Left lung (tissue), 10 donors: ENCODE measurements around the gene CUTA. TPM values are rescaled to one million over a fixed set of nuclear protein-coding genes. Genes with fewer than 3 reads are reported as not detected.

Source experiments
- ATAC-seq: fragments of 200-7000 bp; cut with Tn5 transposase; one replicate; pipeline ENCODE4 v1.9.1; 2020; ENCODE audit warnings: moderate library complexity
- DNase-seq, 4 donors: peaks; one replicate each; pipeline ENCODE4 v3.0.0-alpha.2; 2013 to 2020
- H3K27ac ChIP-seq, 2 donors: fragments of 200-600 bp; sonication (generic) in 1 of 2; one replicate each; pipeline versions ENCODE4 v1.5.0 to v1.8.0; 2020 to 2021
- H3K27me3 ChIP-seq, 2 donors: fragments of 200-600 bp; sonication (generic) in 1 of 2; one replicate each; pipeline versions ENCODE4 v1.5.0 to v1.8.0; 2020 to 2021
- H3K36me3 ChIP-seq, 2 donors: fragments of 200-600 bp; sonication (generic) in 1 of 2; one replicate each; pipeline versions ENCODE4 v1.5.0 to v1.8.0; 2020 to 2021
- H3K4me1 ChIP-seq, 2 donors: fragments of 200-600 bp; one replicate each; pipeline ENCODE4 v1.8.0; 2021
- H3K4me3 ChIP-seq, 2 donors: fragments of 200-600 bp; sonication (generic) in 1 of 2; one replicate each; pipeline versions ENCODE4 v1.5.0 to v1.8.0; 2020 to 2021; ENCODE audit warnings: mild to moderate bottlenecking in 1 of 2
- H3K9me3 ChIP-seq, 2 donors: fragments of 200-600 bp; sonication (generic) in 1 of 2; one replicate each; pipeline versions ENCODE4 v1.5.0 to v1.8.0; 2020 to 2021
- intact Hi-C, 2 donors: fragments of 100-400 bp; cut with DNase I; formaldehyde crosslinking; loops; one replicate each; pipeline versions ENCODE4 v1.11.2 to v1.14.2; 2022
- polyA plus RNA-seq, 6 donors: library from polyadenylated mRNA; unstranded; fragments of 120-200 nt; gene quantifications; one replicate each; pipeline ENCODE4 v1.2.1, GENCODE V29; 2013; ENCODE audit not compliant: insufficient read length in 6 of 6
- total RNA-seq, 2 donors: library from RNA; stranded (reverse); fragmentation: NEBNext Ultra II Directional; extraction: Animal tissue kit (Norgen Biotek cat#: 25700); gene quantifications; one replicate each; pipeline ENCODE4 v1.2.1, GENCODE V29; 2021
- TF ChIP-seq, protein P1 (sequence below), 2 donors: fragments of 200-600 bp; sonication (generic) in 1 of 2; IDR thresholded peaks; one replicate each; pipeline versions ENCODE4 v1.5.0 to v1.8.0; 2021; ENCODE audit warnings: antibody characterized with exemption in 2 of 2
- donor health status: DM: no; HTN: yes; CAD: no.
- donor health status: DM: no; HTN: no; CAD: no.

The CUTA gene
- total and polyA plus RNA-seq, 8 donors = 144 to 189 (median 175) TPM

DNA sequence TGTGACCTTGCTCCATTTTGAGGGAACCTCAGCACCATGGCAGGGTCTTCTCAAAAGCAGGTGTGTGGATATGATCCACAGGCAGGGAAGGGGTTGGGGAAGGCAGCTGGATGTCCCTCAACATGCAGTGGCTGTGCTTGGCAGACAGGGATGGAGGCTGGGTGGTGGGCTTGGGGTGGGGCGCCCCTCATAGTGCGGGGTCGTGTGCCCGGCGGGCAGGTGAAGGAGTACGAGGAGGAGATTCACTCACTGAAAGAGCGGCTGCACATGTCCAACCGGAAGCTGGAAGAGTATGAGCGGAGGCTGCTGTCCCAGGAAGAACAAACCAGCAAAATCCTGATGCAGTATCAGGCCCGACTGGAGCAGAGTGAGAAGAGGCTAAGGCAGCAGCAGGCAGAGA lies 28.4 kb upstream of the CUTA start:
- Histone ChIP-seq H3K4me3 (no peak overlapping the region), H3K27ac (peak overlapping the region in 1 of 2 donors; percentile 69), H3K36me3 (peaks cover 0 to 48% of the 10 kb centered on the region in 2 donors), H3K9me3 (no peaks in the 10 kb centered on the region), H3K4me1 (peaks cover 0 to 41% of the 10 kb centered on the region in 2 donors), H3K27me3 (no peaks in the 10 kb centered on the region)
- intact Hi-C loops = no loop called here
- no peak for DNase-seq
- TF ChIP-seq, protein P1, sequence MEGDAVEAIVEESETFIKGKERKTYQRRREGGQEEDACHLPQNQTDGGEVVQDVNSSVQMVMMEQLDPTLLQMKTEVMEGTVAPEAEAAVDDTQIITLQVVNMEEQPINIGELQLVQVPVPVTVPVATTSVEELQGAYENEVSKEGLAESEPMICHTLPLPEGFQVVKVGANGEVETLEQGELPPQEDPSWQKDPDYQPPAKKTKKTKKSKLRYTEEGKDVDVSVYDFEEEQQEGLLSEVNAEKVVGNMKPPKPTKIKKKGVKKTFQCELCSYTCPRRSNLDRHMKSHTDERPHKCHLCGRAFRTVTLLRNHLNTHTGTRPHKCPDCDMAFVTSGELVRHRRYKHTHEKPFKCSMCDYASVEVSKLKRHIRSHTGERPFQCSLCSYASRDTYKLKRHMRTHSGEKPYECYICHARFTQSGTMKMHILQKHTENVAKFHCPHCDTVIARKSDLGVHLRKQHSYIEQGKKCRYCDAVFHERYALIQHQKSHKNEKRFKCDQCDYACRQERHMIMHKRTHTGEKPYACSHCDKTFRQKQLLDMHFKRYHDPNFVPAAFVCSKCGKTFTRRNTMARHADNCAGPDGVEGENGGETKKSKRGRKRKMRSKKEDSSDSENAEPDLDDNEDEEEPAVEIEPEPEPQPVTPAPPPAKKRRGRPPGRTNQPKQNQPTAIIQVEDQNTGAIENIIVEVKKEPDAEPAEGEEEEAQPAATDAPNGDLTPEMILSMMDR (IDR thresholded peaks at IDR 0.05) = no peak
- ATAC-seq = no peak

DNA sequence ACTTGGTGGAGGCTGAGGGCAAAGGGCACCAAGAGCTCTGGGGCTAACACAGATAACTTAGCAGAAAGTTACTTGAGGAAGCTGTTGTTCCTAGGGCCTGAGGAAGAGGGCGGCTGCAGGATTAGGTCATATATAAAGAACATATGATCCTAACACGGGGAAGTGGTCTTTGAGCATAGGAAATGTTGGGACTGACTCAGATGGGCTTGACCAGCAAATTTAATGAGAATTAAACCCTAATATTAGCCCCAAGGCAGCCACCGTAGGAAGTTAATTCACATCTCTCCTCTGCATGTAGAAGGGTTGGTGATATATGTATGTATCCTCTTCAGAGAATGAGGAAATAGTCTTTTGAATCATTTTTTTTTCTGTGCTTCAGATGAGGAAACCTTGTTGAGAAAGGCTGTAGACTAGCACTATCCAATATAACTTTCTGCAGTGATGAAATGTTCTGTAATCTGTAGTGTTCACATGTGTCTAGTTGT lies 27.3 kb upstream of the CUTA start:
- peak overlapping the region in 1 of 2 donors; percentile 69 for H3K27ac ChIP-seq
- no peaks in the 10 kb centered on the region for H3K9me3 ChIP-seq
- ATAC-seq (peak; percentile 10), DNase-seq (no peak)
- TF ChIP-seq, protein P1 (IDR thresholded peaks at IDR 0.05) = no peak
- H3K4me1 ChIP-seq = peaks cover 0 to 29% of the 10 kb centered on the region in 2 donors
- peaks cover 0 to 54% of the 10 kb centered on the region in 2 donors for H3K36me3 ChIP-seq
- intact Hi-C loops = no loop called here
- H3K4me3 ChIP-seq = no peak overlapping the region
- H3K27me3 ChIP-seq = no peaks in the 10 kb centered on the region

DNA sequence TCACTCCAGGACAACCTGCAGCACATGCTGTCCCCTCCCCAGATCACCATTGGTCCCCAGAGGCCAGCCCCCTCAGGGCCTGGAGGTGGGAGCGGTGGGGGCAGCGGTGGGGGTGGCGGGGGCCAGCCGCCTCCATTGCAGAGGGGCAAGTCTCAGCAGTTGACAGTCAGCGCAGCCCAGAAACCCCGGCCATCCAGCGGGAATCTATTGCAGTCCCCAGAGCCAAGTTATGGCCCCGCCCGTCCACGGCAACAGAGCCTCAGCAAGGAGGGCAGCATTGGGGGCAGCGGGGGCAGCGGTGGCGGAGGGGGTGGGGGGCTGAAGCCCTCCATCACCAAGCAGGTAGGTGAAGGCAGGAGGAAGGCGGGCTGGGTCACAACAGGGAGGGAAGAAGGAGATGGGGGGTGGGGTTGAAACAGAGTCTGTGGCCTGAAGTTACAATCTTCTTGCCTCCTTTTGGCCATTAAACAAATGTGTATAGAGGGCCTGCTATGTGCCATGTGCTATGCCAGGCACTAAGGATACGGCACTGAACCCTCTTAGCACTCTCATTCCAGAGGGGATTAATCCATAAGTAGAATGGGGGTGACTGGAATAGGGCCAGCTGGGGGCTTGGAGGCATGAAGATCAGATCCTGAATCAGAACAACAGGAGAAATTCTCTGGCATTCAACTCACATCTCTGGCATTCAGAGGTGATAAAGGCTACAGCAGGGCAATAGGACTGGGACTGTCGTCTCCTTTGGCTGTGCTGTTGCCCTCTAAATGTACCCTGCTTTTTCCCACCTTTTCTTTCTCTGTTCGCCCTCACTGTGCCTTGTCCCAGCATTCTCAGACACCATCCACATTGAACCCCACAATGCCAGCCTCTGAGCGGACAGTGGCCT lies 26.0 kb upstream of the CUTA start:
- H3K4me3 ChIP-seq = no peak overlapping the region
- H3K9me3 ChIP-seq = no peaks in the 10 kb centered on the region
- peaks cover 0 to 19% of the 10 kb centered on the region in 2 donors for H3K4me1 ChIP-seq
- peaks cover 0 to 63% of the 10 kb centered on the region in 2 donors for H3K36me3 ChIP-seq
- DNase-seq (no peak), ATAC-seq (no peak)
- no peak overlapping the region for H3K27ac ChIP-seq
- no peaks in the 10 kb centered on the region for H3K27me3 ChIP-seq
- TF ChIP-seq, protein P1 (IDR thresholded peaks at IDR 0.05) = no peak
- intact Hi-C loops = no loop called here

DNA sequence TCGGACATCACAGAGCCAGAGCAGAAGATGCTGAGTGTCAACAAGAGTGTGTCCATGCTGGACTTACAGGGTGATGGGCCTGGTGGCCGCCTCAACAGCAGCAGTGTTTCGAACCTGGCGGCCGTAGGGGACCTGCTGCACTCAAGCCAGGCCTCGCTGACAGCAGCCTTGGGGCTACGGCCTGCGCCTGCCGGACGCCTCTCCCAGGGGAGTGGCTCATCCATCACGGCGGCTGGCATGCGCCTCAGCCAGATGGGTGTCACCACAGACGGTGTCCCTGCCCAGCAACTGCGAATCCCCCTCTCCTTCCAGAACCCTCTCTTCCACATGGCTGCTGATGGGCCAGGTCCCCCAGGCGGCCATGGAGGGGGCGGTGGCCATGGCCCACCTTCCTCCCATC lies 25.1 kb upstream of the CUTA start:
- H3K36me3 ChIP-seq = peaks cover 0 to 70% of the 10 kb centered on the region in 2 donors
- H3K27me3 ChIP-seq = no peaks in the 10 kb centered on the region
- intact Hi-C loops = no loop called here
- H3K27ac ChIP-seq = no peak overlapping the region
- DNase-seq (no peak), ATAC-seq (no peak)
- H3K4me1 ChIP-seq = peaks cover 0 to 19% of the 10 kb centered on the region in 2 donors
- no peaks in the 10 kb centered on the region for H3K9me3 ChIP-seq
- no peak overlapping the region for H3K4me3 ChIP-seq
- TF ChIP-seq, protein P1 (IDR thresholded peaks at IDR 0.05) = no peak

DNA sequence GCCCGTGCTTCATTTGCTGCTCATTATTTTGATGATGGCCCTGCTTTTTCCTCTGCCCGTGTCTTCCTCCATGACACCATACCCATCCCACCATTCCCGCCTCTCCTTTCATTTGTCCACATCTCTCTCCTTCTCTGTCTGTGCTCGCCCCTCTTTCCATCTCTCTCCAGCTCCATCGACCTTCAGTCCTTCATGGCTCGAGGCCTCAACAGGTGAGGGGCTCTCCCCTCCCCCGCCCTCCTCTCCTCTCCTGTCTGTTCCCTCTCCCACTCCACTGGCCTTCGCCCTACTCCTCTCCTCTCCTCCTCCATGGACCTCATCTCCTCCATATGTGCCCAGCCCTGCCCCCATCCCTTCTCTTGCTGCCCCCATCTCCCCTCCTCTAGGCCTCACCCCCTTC lies 24.4 kb upstream of the CUTA start:
- no peak for ATAC-seq
- no peak for DNase-seq
- Histone ChIP-seq H3K27ac (no peak overlapping the region), H3K4me3 (no peak overlapping the region), H3K4me1 (peaks cover 0 to 19% of the 10 kb centered on the region in 2 donors), H3K9me3 (no peaks in the 10 kb centered on the region), H3K27me3 (no peaks in the 10 kb centered on the region), H3K36me3 (peaks cover 0 to 72% of the 10 kb centered on the region in 2 donors)
- TF ChIP-seq, protein P1 (IDR thresholded peaks at IDR 0.05) = no peak
- intact Hi-C loops = no loop called here
